Measurements from ENCODE around the gene MITF.

GRCh38 chr3:69922521-69923000 is 183.3 kb downstream of the MITF start:
- TF ChIP-seq POLR2A (IDR thresholded peaks at IDR 0.05; ENCODE audit: low read length) (no peak), GATA1 (IDR thresholded peaks at IDR 0.05; ENCODE audit: low read depth, low read length) (no peak)
